ENCODE data around the gene RCL1.
A peak's percentile ranks its signal among the peaks of the same experiment; 100 is the strongest.
"Not testable (repeated sequence)": the region's sequence is repeated elsewhere in the genome, so short reads cannot be mapped to it uniquely, and the experiment has no call there.

Gene RCL1, protein sequence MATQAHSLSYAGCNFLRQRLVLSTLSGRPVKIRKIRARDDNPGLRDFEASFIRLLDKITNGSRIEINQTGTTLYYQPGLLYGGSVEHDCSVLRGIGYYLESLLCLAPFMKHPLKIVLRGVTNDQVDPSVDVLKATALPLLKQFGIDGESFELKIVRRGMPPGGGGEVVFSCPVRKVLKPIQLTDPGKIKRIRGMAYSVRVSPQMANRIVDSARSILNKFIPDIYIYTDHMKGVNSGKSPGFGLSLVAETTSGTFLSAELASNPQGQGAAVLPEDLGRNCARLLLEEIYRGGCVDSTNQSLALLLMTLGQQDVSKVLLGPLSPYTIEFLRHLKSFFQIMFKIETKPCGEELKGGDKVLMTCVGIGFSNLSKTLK

DNA sequence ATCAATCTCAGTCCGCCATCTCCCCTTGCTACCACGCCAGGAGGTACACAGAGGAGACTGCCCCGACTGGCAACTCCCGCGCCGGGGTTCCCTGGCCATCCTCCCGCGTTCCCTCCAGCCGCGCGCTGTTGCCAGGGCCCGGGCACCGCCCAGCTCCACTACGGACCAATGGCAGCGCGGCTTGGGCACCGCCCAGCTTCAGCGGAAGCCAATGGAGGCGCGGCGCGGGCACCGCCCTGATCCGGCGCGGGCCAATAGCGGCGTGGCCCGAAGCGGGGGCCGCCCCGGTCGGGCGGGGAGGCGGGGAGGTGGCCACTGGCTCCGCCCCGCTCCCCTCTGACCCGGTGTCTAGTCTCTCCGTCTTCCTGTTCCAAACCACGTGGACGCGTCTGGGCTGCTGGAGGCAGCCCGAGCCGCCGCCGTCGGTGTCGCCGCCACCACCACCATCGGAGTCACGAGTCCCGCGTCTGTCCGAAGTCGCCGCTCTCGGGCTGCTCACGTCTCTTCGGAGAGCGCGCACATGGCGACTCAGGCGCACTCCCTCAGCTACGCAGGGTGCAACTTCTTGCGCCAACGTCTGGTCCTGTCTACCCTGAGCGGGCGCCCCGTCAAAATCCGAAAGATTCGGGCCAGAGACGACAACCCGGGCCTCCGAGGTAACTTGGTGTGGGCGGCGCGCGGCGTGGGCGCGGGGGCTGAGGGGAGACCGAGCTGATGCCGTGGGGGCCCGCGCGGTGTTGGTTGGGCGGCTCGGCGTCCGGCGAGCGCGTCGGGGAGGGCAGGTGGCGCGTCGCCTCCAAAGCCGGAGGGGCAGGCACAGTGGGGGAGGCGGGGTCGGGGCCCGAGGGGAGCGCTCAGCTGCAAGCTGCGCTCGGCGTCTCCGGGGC lies at the start of gene RCL1:
Gene RCL1 (plus strand): TSS at position 373 of the 887 bp plus-strand sequence. CDS start 148 bp downstream, at position 521.
- peak; percentile 93 for DNase-seq

DNA sequence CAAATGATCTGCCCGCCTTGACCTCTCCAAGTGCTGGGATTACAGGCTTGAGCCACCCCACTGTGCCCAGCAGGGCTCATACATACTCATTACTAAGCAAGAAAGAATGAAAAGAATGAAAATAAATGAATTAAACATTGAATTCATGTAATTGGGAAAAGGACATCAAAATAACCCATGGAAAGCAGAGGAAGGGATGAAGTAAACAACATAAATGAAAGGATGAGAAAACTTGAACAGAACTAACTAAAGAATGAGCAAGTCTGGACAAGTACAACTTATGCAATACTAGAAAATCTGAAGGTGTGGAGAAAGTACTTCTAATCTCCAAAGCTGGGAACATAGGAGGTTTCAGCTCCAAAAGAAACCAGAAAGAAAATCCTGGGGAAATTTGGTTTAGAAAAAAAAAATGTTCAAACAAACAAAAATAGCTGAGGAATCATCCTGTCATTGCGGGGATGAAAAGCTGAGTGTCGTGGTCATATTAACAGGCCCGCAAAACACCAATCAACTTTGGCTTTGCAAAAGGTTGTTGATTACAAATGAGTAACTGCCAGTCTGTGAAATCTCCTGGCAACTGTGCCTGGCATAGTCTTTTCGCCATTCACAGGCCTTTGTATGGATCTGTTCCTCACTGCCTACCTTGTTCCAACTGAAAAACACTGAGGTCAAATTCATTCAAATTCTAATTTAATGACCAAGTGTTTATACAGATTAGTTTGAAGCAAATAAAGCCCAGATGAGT lies 49.4 kb upstream of the RCL1 start:
- no peak for DNase-seq

DNA sequence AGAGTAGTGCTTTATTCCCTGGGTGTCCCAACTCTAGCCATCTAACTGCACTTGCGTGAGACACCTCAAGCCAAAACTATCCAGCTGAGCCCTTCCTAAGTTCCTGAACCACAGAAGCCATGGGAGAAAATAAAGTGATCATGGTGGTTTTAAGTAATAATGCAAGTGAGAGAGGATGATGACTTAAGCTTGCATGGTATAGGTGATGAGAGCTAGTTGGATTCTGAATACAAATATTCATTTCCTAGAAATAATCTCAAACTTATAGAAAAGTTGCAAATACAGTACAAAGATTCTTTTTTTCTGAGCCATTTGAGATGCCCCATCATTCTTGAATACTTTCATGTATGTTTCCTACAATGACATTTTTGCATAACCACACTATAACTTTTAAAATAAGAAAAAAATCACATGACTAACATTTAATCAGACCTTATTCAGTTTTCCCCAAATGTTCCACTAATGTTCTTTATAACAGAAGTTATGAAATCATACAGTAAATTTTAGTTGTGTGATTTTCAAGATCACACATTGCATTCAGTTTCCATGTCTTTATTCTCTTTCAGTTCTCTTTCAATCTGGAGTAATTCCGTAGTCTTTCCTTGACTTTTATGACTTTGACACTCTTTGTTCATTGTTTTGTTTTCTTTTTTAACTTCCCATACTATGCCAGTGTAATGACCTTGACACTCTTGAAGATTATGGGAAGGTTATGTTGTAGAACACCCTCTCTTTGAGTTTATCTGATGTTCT lies 46.3 kb upstream of the RCL1 start:
- DNase-seq: no peak

DNA sequence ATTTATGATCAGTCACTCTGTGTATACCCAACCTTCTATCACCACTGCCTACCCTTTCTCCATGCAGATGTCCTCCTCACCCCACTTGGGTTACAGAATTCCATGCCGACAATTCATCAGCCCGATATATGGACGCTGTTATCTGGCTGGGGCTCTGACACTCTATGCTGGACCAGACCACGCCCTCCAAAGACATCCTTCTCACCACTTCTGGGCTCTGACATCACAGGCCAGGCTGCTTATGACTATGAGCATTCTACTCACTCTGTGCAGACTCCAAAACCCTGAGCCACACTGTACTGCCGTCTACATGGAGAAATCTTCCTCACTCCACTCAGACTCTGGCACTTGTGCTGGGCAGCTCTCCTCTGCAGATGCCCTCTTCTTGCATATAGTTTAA lies 44.1 kb upstream of the RCL1 start:
- DNase-seq: no peak

DNA sequence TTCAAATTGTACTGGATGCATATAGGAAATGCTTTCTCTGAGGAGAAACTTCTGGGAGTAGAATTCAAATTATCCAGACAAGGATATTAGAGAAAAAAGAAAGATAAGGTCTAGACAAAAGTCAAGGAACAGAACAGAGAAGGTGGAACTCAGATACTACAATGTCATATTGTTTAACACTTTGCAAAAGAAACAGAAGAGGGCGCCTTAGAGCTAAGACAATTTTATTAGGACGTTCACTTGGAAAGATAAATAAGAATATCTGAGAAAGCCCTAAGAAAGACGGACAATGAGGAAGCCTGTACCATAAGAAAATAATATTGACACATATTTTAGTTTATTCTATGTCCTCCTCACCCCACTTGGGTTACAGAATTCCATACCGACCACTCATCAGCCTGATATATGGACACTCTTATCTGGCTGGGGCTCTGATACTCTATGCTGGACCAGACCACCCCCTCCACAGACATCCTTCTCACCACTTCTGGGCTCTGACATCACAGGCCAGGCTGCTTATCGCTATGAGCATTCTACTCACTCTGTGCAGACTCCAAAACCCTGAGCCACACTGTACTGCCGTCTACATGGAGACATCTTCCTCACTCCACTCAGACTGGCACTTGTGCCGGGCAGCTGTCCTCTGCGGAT lies 42.6 kb upstream of the RCL1 start:
- DNase-seq: peak; percentile 59

DNA sequence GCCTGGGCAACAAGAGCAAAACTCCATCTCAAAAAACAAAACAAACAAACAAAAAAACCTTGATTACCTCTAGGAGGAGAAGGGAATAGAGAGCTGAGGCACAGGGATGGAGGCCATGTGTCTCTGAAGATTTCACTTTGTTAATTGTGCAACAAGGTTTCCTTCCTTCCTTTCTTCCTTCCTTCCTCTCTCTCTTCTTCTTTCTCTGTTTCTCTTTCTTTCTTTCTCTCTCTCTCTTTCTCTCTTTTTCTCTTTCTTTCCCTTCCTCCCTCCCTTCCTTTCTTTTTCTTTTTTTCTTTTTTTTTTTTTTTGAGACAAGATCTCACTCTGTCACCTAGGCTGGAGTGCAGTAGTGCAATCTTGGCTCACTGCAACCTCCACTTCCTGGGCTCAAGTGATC lies 38.2 kb upstream of the RCL1 start:
- not testable (repeated sequence) for DNase-seq

DNA sequence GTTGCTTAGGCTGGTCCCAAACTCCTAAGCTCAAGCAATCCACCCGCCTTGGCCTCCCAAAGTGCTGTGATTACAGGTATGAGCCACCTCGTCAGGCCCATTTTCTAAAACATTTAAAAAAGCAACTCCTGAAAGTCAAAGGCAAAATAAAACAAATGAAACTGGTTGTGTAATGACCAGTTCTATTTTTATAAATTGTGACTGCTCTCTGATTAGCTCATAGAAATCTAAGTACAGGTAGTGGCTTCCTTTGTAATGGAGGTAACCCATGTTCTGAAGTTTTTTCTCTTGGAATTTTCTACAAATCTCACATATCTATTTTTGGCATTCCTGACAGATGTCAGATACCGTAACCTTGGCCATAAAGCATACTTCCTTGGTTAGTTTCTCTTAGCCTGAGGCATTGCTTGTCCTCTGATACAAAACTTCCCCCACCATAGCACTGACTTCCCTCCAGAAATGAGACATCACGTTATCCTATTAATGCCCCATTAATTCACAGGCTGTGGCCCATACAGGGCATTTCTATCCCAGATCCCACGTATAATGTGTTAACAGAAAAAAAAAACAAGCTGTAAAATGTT lies 37.6 kb upstream of the RCL1 start:
- DNase-seq: no peak

DNA sequence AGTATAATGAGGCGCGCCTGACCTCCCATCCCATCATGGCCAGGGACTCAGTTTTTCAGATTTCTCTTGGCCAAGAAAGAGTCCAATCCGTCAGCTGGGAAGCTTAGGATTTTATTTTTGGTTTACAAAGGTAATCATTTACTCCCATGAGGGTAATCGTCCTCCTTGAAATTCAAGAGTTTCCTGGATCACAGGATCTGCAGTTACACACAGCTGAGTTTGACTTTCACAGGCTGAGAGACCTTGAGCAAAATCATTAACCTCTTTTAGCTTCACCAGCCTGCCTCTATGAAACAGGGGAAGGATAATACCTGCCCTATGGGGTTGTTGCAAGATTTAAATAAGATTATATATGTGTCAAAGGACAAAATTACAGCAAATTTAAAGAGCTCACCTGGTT lies 36.3 kb upstream of the RCL1 start:
- no peak for DNase-seq

DNA sequence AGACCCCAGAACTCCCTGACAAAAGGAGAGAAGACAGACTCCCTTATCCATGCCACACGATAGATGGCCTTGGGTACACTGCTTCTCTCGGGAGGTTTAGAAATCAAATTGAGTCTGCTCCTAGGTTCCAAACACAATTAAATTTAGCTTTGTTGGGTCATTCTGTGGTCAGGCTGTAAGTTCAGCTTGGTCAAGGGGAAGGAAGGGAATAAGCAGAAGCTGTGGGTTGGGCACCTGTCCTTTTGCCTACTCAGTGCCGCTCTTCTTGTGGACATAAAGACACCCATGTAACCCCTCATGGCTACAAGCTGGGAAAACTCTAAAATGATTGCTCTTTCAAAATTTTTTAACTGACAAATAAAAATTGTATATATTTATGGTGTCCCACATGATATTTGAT lies 32.6 kb upstream of the RCL1 start:
- DNase-seq: no peak

DNA sequence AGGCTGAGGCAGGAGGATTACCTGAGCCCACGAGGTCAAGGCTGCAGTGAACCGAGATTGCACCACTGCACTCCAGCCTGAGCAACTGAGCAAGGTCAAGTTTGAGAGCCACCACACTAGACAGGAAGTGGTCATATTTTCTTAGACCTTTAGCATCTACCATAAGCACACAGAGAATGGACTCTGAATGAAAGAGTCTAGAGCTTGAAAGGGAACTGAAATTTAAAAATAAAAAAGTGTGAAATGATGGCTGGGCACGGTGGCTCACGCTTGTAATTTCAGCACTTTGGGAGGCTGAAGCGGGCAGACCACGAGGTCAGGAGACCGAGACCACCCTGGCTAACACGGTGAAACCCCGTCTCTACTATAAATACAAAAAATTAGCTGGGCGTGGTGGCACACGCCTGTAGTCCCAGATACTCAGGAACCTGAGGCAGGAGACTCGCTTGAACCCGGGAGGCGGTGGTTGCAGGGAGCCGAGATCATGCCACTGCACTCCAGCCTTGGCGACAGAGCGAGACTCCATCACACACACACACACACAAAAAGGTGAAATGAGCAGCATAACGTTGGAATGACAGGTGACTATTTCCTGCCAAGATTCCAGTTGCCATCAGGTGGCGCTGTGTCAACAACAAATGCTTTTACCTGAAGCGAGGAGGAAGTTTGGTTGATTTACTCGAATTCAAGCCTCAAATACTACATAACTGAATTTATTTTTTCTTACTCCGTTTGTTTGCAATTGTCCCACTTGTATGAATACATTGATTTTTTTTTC lies 30.4 kb upstream of the RCL1 start:
- peak; percentile 54 for DNase-seq

DNA sequence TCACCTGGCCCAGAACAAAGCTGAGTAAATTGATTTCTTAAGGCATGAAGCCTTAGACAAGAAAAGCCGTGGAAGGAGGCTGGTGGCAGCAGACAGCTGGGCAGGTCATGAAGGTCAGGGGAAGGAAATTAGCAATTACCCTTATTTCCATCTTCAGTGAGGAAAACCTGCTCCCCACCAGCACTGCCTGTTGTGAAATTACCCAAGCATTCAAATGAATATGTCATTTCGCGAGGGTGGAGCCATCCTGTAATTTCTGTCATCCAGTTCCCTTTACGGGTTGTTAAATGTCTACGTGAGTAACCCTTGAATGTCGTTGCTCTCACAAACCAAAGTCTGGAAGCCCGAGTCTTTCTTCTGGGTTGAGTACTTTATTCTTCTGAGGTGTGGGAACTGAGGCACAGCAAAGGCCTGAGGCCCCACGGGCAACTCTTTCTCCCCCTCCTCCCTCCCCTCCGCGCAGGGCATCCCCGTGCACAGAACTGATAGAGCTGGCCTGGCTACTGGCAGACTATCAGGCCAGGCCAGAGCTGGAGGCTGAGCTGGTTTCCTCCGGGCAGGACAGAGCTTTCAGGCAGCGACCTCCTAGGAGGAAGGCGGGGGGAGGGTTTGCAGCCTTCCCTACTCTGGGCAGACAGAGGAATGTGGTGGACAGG lies 29.7 kb upstream of the RCL1 start:
- no peak for DNase-seq

DNA sequence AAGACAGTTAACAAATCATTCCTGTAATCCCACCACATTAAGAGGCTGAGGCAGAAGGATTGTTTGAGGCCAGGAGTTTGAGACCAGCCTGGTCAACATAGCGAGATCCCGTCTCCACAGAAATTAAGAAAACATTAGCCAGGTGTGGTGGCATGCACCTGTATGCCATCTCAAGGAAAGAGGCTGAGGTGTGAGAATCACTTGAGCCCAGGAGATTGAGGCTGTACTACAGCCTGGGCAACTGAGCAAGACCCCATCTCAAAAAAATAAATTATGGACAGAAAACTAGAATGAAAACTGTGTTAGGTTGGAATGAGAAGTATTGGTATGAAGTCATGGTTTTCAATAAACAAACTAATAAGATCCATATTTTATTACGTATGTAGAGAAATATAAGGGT lies 28.7 kb upstream of the RCL1 start:
- DNase-seq: no peak

DNA sequence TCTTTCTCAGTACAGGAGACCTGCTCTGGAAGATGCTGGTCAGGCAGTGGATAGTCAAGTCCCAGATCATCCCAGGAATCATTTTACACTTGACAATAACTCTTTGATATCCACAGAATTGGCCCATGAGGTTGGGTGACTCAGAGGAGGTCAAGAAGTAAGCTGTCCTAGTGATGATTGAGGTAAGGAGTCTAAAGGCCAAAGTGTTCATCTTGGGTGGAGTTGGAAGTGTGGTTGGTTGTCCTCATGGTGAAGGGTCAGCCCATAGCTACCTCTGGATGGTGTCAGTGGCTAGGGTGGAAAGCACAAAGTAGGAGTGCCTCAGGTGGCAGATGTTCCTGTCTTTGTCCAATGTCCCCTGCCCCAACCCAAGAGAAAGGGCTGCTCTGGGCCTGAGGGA lies 24.1 kb upstream of the RCL1 start:
- DNase-seq: no peak

DNA sequence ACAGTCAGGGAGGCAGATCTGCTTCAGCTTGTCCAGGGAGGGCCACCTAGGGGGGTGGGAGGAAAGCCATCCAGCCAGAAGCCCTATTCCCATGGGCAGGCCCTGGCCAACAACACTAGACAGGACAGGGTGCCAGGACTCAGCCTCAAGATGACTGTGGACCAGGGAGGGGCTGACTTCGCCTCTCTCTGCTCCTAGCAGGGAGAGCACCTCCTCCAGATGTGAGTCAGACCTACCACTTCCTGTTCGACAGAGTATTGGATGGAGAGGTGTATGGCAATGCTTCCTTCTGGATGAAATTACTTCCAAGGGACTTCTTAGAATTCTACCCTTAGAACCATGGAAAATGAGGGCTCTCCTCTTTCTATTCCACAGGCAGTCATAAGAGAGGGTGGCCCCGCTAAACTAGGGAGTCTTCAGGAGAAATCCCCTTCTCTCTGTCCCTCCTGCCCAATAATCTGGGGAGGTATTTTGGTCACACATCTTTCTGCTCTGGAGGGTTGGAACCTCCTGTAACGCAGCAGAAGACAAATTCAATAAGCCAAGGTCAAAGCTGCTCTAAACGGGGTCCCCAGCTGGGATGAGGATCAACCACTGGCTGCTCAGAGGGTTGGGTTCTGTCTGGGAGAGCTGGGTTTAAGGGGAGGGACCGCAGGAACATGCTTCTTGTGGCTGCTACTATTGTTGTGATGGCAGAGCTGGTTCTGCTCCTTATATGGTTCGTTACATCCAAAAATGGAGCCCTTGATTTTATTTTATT lies 23.2 kb upstream of the RCL1 start:
- no peak for DNase-seq

DNA sequence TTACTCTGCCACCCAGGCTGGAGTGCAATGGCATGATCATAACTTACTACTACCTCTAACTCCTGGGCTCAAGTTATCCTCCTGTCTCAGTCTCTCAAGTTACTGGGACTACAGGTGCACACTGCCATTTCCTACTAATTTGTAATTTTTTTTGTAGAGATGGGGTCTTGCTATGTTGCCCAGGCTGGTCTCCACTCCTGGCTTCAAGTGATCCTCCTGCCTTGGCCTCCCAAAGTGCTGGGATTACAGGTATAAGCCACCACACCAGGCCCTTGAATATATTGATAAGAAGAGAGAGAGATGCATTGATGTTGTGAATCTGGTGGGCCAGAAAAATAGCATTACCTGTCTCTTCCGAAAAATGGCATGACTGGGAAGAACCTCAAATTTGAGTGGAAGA lies 21.0 kb upstream of the RCL1 start:
- DNase-seq: no peak

DNA sequence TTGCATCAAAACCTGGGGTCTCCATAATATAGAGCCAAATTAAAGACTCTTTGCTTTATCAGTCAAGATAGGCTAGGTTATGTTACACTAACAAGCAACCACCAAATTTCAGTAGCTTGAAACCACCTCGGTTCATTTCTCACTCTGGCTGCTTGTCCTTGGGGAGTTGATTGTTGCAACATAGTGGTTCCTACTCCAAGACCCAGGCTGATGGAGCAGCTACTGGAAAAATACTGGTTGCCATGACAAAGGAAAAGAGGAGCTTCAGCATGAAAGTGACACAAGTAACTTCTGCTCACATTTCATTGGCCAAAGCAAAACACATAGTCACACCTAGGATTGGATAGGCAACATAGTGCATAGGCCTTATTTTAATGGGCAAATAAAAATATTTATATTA lies 18.5 kb upstream of the RCL1 start:
- no peak for DNase-seq

DNA sequence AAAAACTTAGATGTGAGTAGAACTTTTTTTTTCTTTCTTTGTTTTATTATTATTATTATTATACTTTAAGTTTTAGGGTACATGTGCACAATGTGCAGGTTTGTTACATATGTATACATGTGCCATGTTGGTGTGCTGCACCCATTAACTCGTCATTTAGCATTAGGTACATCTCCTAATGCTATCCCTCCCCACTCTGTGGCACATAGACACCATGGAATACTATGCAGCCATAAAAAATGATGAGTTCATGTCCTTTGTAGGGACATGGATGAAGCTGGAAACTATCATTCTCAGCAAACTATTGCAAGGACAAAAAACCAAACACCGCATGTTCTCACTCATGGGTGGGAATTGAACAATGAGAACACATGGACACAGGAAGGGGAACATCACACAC lies 17.8 kb upstream of the RCL1 start:
- not testable (repeated sequence) for DNase-seq

DNA sequence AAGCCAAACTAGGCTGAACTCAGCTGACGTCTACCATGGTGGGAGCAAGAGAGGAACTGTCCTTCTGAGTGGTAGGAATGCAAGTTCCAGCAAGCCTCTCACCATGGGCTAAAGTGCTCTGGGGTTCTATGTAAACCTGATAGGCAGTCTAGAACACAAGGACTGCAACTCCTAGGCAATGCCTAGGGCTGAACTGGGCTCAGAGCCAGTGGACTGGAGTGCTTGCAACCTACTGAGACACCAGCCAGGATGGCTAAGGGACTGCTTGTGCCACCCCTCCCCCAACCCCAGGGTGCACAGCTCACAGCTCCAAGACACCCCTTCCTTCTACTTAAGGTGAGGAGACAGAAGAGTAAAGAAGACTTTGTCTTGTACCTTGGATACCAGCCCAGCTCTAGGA lies 12.1 kb upstream of the RCL1 start:
- DNase-seq: no peak

DNA sequence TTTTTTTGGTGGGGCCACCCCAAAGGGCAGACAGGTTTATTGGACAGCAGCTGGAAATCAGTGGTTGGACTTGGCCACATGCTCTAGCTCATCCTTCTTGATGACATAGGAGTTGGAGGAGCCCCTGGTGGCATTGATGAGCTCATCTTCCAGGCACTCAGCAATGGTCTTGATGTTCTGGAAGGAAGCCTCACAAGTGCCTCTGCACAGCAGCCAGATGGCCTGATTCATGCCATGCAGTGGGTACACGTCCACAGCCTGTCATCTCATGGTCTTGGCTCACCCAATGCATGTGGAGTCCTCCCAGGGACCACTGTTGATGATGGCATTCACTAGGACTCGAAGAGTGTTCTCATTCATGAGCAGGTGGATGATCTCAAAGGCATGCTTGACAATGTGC lies 11.3 kb upstream of the RCL1 start:
- DNase-seq: no peak

DNA sequence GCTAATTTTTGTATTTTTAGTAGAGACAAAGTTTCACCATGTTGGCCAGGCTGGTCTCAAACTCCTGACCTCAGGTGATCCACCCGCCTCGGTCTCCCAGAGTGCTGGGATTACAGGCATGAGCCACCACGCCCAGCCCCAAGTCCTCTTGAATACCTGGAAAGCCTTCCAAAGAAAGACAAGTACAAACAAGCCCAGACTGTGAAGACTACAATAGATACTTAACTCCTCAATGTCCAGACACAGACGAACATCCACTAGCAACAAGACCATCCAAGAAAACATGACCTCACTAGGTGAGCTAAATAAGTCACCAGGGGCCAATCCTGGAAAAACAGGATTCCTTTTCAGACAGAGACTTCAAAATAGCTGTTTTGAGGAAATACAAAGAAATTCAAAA lies 9.6 kb upstream of the RCL1 start:
- DNase-seq: not testable (repeated sequence)

Data from NCI-H2227 treated with DMSO at 0.1 percent for 48 hours (cell line).